Suprapubic skin (tissue), 4 donors: Measurements from ENCODE around the gene RNPEPL1. TPM values are rescaled to one million over a fixed set of nuclear protein-coding genes. Genes with fewer than 3 reads are reported as not detected.
"Not testable (repeated sequence)": the region's sequence is repeated elsewhere in the genome, so short reads cannot be mapped to it uniquely, and the experiment has no call there.

ENCODE experiments used
- DNase-seq, 2 donors: peaks; one replicate each; pipeline ENCODE4 v3.0.0-alpha.2; 2019; ENCODE audit warnings: low spot score in 2 of 2
- H3K27ac ChIP-seq: fragments of 200-600 bp; sonication (generic); one replicate; pipeline ENCODE4 v1.5.1; 2019
- H3K27me3 ChIP-seq: fragments of 200-600 bp; sonication (generic); one replicate; pipeline ENCODE4 v1.5.1; 2019
- H3K36me3 ChIP-seq: fragments of 200-600 bp; sonication (generic); one replicate; pipeline ENCODE4 v1.5.1; 2019
- H3K4me1 ChIP-seq: fragments of 200-600 bp; sonication (generic); one replicate; pipeline ENCODE4 v1.5.1; 2019
- H3K4me3 ChIP-seq: fragments of 200-600 bp; sonication (generic); one replicate; pipeline ENCODE4 v1.5.1; 2019; ENCODE audit warnings: mild to moderate bottlenecking
- H3K9me3 ChIP-seq: fragments of 200-600 bp; sonication (generic); one replicate; pipeline ENCODE4 v1.5.1; 2019
- CTCF ChIP-seq, 2 donors: fragments of 200-600 bp in 1 of 2; fragments of 450-650 bp in 1 of 2; sonication (generic) in 1 of 2; IDR thresholded peaks; one replicate each; pipeline ENCODE4 v1.5.1; 2016 to 2019; ENCODE audit warnings: antibody characterized with exemption in 2 of 2, mild to moderate bottlenecking in 1 of 2, moderate library complexity in 1 of 2
- EP300 ChIP-seq: sonication (generic); formaldehyde crosslinking; IDR thresholded peaks from one replicate; pipeline ENCODE4 v1.6.1; 2017; ENCODE audit warnings: antibody characterized with exemption
- POLR2A ChIP-seq, 2 donors: fragments of 450-650 bp; IDR thresholded peaks; one replicate each; pipeline ENCODE4 v1.6.1; 2017; ENCODE audit warnings: antibody characterized with exemption in 2 of 2, mild to moderate bottlenecking in 2 of 2, moderate library complexity in 2 of 2
- POLR2AphosphoS5 ChIP-seq, 3 donors: sonication (generic); formaldehyde crosslinking; IDR thresholded peaks; one replicate each; pipeline ENCODE4 v1.6.1; 2017; ENCODE audit warnings: antibody characterized with exemption in 3 of 3
- WGBS: methylation state at CpG from one replicate; pipeline ENCODE4 v1.1.5; 2018; 5-methylcytosine and 5-hydroxymethylcytosine counted together
- total RNA-seq, 4 donors: library from RNA; depleted of rRNA; stranded (reverse); fragments of >200 nt; gene quantifications; one replicate each; pipeline ENCODE4 v1.1.0, GENCODE V29; 2016

RNPEPL1 gene
- total RNA-seq, 4 donors from 2014 or later = 70.8 to 104 (median 72.6) TPM

GRCh38 chr2:240559286-240559685, 9.0 kb upstream of the RNPEPL1 start:
- Histone ChIP-seq H3K36me3 (peaks cover 5% of the 10 kb centered on the region), H3K4me3 (peak overlapping the region; percentile 63), H3K4me1 (peaks cover 59% of the 10 kb centered on the region), H3K27ac (no peak overlapping the region), H3K9me3 (no peaks in the 10 kb centered on the region), H3K27me3 (no peaks in the 10 kb centered on the region)
- WGBS = 88% methylated on average over 3 of the region's 3 CpGs
- no peak for TF ChIP-seq EP300
- TF ChIP-seq POLR2AphosphoS5 (IDR thresholded peaks at IDR 0.05) = no peak
- no peak for TF ChIP-seq POLR2A (IDR thresholded peaks at IDR 0.05)
- no peak for TF ChIP-seq CTCF (IDR thresholded peaks at IDR 0.05)
- DNase-seq = no peak

- Histone ChIP-seq H3K27me3 (no peaks in the 10 kb centered on the region), H3K4me3 (peak within 1 kb of the TSS; percentile 63), H3K9me3 (no peaks in the 10 kb centered on the region), H3K27ac (peak within 1 kb of the TSS; percentile 96), H3K4me1 (peaks cover 67% of the 10 kb centered on the region), H3K36me3 (no peaks in the 10 kb centered on the region)
- DNase-seq = peak; percentile 93 to 96
- under 1% methylated on average over 24 of the region's 39 CpGs for WGBS
- TF ChIP-seq POLR2AphosphoS5 (IDR thresholded peaks at IDR 0.05) (peak in 2 of 3 donors; percentile 47 to 52), CTCF (IDR thresholded peaks at IDR 0.05) (no peak), POLR2A (IDR thresholded peaks at IDR 0.05) (peak; percentile 18 to 64)
Measured at GRCh38 chr2:240560084-240560479, 8.2 kb upstream of the RNPEPL1 start, which contains the start of gene DUSP28. Gene DUSP28 (plus strand): TSS chr2:240560357. CDS start chr2:240560685, 328 bp downstream.

- Histone ChIP-seq H3K4me1 (peaks cover 73% of the 10 kb centered on the region), H3K9me3 (no peaks in the 10 kb centered on the region), H3K27me3 (no peaks in the 10 kb centered on the region), H3K27ac (peak overlapping the region; percentile 96), H3K4me3 (peak overlapping the region; percentile 63), H3K36me3 (no peaks in the 10 kb centered on the region)
- TF ChIP-seq EP300 (no peak), CTCF (IDR thresholded peaks at IDR 0.05) (peak; percentile 20 to 50), POLR2AphosphoS5 (IDR thresholded peaks at IDR 0.05) (peak in 2 of 3 donors; percentile 22 to 40), POLR2A (IDR thresholded peaks at IDR 0.05) (peak; percentile 7 to 54)
- DNase-seq = peak; percentile 100
- WGBS = 0% methylated on average over 6 of the region's 101 CpGs
Measured at GRCh38 chr2:240560480-240561324, 7.6 kb upstream of the RNPEPL1 start.

- H3K27ac ChIP-seq = peak overlapping the region; percentile 96
- no peaks in the 10 kb centered on the region for H3K36me3 ChIP-seq
- peaks cover 80% of the 10 kb centered on the region for H3K4me1 ChIP-seq
- DNase-seq = peak in 1 of 2 donors; percentile 40
- peak overlapping the region; percentile 63 for H3K4me3 ChIP-seq
- H3K9me3 ChIP-seq = no peaks in the 10 kb centered on the region
- TF ChIP-seq POLR2A (IDR thresholded peaks at IDR 0.05) = peak in 1 of 2 donors; percentile 20
- no peak for TF ChIP-seq EP300
- H3K27me3 ChIP-seq = no peaks in the 10 kb centered on the region
- 23% methylated on average over 9 of the region's 14 CpGs for WGBS
Measured at GRCh38 chr2:240561325-240561971, 6.8 kb upstream of the RNPEPL1 start.

GRCh38 chr2:240563231-240563630, 5.1 kb upstream of the RNPEPL1 start:
- H3K4me3 ChIP-seq, H3K36me3 ChIP-seq, H3K27ac ChIP-seq, H3K9me3 ChIP-seq, H3K27me3 ChIP-seq: not testable (repeated sequence)
- DNase-seq = peak in 1 of 2 donors; percentile 70
- peaks cover 80% of the 10 kb centered on the region for H3K4me1 ChIP-seq
- WGBS = 93% methylated on average over 17 of the region's 17 CpGs

GRCh38 chr2:240563951-240564560, 4.2 kb upstream of the RNPEPL1 start:
- Histone ChIP-seq H3K36me3 (no peaks in the 10 kb centered on the region), H3K4me1 (peaks cover 74% of the 10 kb centered on the region), H3K27me3 (no peaks in the 10 kb centered on the region), H3K27ac (no peak overlapping the region), H3K9me3 (no peaks in the 10 kb centered on the region), H3K4me3 (no peak overlapping the region)
- 90% methylated on average over 12 of the region's 12 CpGs for WGBS
- DNase-seq = peak in 1 of 2 donors; percentile 62
- TF ChIP-seq POLR2A (IDR thresholded peaks at IDR 0.05) = no peak
- TF ChIP-seq POLR2AphosphoS5 (IDR thresholded peaks at IDR 0.05) = no peak
- no peak for TF ChIP-seq CTCF (IDR thresholded peaks at IDR 0.05)
- TF ChIP-seq EP300 = no peak
